ENCODE results near the gene VAPB. TPM values are rescaled to one million over a fixed set of nuclear protein-coding genes. Genes with fewer than 3 reads are reported as not detected.

VAPB gene
- total RNA-seq, 4 donors from 2014 or later: 24.1 to 81.0 (median 48.4) TPM

DNA sequence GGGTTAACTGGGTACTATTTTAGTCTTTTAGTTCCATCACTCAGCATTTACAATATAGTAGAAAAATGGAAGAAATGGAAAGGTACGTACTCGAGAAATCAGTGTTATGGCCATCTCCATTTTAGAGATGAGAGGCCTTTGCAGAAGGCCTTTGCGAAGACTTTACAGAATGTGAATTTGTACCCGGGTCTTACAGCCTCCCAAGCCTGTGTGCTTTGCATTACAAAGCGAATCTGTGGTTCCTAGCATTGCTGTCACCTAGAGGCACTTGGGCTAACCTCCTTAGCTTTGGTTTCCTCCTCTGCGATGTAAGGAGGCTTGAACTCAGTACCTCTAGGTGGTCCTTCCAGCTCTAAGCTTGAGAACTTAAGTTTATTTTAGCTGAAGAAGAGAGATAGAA is 10.9 kb downstream of the VAPB start:
- TF ChIP-seq, protein P1, sequence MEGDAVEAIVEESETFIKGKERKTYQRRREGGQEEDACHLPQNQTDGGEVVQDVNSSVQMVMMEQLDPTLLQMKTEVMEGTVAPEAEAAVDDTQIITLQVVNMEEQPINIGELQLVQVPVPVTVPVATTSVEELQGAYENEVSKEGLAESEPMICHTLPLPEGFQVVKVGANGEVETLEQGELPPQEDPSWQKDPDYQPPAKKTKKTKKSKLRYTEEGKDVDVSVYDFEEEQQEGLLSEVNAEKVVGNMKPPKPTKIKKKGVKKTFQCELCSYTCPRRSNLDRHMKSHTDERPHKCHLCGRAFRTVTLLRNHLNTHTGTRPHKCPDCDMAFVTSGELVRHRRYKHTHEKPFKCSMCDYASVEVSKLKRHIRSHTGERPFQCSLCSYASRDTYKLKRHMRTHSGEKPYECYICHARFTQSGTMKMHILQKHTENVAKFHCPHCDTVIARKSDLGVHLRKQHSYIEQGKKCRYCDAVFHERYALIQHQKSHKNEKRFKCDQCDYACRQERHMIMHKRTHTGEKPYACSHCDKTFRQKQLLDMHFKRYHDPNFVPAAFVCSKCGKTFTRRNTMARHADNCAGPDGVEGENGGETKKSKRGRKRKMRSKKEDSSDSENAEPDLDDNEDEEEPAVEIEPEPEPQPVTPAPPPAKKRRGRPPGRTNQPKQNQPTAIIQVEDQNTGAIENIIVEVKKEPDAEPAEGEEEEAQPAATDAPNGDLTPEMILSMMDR (IDR thresholded peaks at IDR 0.05): no peak
- no peak overlapping the region for H3K27ac ChIP-seq
- no peak for DNase-seq
- H3K27me3 ChIP-seq: no peaks in the 10 kb centered on the region
- no peak overlapping the region for H3K4me3 ChIP-seq
- no peaks in the 10 kb centered on the region for H3K36me3 ChIP-seq
- H3K9me3 ChIP-seq: no peaks in the 10 kb centered on the region
- H3K4me1 ChIP-seq: no peaks in the 10 kb centered on the region
- intact Hi-C loops (cut with DNase I; ENCODE audit: low total_unique reads): no loop called here

DNA sequence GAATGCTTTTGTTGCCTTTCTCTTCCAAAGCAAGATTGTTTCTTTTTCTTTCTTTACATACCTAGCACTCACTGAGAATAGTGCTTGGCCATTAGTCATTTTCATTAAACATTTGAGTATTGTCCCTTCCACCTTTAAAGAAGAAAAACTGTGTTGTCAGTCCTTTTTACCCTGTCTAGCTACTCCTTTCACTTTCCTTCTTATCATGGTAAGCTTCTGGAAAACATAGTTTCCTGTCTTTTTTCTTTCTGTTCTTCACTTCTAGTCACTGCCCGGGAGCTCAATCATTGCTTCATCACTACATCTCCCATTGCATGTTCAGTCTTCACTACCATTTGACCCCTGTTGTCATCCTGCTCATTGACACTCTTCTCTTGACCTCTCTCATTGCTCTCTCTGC is 12.1 kb downstream of the VAPB start:
- H3K4me1 ChIP-seq: no peaks in the 10 kb centered on the region
- DNase-seq: no peak
- H3K27ac ChIP-seq: no peak overlapping the region
- no peaks in the 10 kb centered on the region for H3K9me3 ChIP-seq
- H3K36me3 ChIP-seq: no peaks in the 10 kb centered on the region
- TF ChIP-seq POLR2A (IDR thresholded peaks at IDR 0.05): no peak
- TF ChIP-seq, protein P1 (IDR thresholded peaks at IDR 0.05): no peak
- H3K27me3 ChIP-seq: no peaks in the 10 kb centered on the region
- intact Hi-C loops (cut with DNase I; ENCODE audit: low total_unique reads): no loop called here
- no peak overlapping the region for H3K4me3 ChIP-seq

DNA sequence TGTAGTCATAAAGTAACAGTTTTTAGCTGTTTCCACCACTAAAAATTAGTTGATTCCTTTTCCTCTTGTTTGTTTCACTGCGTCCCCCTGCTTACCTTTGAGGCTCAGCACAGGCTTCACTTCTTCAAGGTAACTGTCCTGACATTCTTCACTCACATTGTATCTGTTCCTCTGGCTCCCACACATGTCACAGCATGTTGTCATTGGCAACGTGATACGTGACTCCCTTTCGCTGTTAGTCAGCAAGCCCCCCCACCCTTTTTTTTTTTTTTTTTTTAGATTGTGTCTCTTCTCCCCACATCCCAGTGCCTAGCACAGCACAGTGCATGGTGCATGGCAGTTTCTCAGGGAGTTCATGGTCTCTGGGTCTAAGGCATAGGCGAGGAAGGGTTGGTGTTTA is 13.3 kb downstream of the VAPB start:
- Histone ChIP-seq H3K9me3 (no peaks in the 10 kb centered on the region), H3K4me3 (no peak overlapping the region), H3K27ac (no peak overlapping the region), H3K27me3 (no peaks in the 10 kb centered on the region), H3K4me1 (no peaks in the 10 kb centered on the region), H3K36me3 (no peaks in the 10 kb centered on the region)
- intact Hi-C loops (cut with DNase I; ENCODE audit: low total_unique reads): no loop called here
- TF ChIP-seq POLR2A (IDR thresholded peaks at IDR 0.05): no peak
- TF ChIP-seq, protein P1 (IDR thresholded peaks at IDR 0.05): no peak
- no peak for DNase-seq

DNA sequence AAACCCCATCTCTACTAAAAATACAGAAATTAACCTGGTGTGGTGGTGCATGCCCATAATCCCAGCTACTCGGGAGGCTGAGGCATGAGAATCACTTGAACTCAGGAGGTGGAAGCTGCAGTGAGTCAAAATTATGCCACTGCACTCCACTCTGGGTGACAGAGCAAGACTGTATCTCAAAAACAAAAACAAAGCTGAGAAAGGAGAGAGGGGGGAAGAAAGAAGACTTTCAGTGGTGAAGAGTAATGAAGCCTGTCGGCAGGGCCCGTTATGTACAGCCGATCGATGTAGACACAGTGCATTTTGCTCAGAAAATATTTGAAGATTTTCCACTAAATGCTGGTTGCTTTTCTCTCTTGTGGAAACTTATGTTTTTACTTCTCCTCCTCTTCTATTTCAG is 13.8 kb downstream of the VAPB start:
- Histone ChIP-seq H3K27me3 (no peaks in the 10 kb centered on the region), H3K4me3 (no peak overlapping the region), H3K27ac (no peak overlapping the region), H3K36me3 (no peaks in the 10 kb centered on the region), H3K9me3 (no peaks in the 10 kb centered on the region), H3K4me1 (no peaks in the 10 kb centered on the region)
- TF ChIP-seq, protein P1 (IDR thresholded peaks at IDR 0.05): no peak
- TF ChIP-seq POLR2A (IDR thresholded peaks at IDR 0.05): no peak
- DNase-seq: no peak
- intact Hi-C loops (cut with DNase I; ENCODE audit: low total_unique reads): no loop called here

GRCh38 chr20:58403272-58403671 is 14.2 kb downstream of the VAPB start:
- H3K36me3 ChIP-seq: no peaks in the 10 kb centered on the region
- H3K4me3 ChIP-seq: no peak overlapping the region
- no peak overlapping the region for H3K27ac ChIP-seq
- H3K9me3 ChIP-seq: no peaks in the 10 kb centered on the region
- TF ChIP-seq, protein P1 (IDR thresholded peaks at IDR 0.05): no peak
- TF ChIP-seq POLR2A (IDR thresholded peaks at IDR 0.05): no peak
- intact Hi-C loops (cut with DNase I; ENCODE audit: low total_unique reads): no loop called here
- no peak for DNase-seq
- no peaks in the 10 kb centered on the region for H3K27me3 ChIP-seq
- H3K4me1 ChIP-seq: no peaks in the 10 kb centered on the region
